C4-2B (cell line): Measurements from ENCODE around the gene SCN5A.

Experiments
- CTCF ChIP-seq: fragments of 450-650 bp; conservative IDR thresholded peaks from 2 replicates; pipeline ENCODE4 v1.5.1; 2017; ENCODE audit warnings: mild to moderate bottlenecking
- ZFX ChIP-seq: fragments of 450-650 bp; IDR thresholded peaks from 2 replicates; pipeline ENCODE4 v1.6.1; 2017

- TF ChIP-seq ZFX (no peak), CTCF (no peak)
Observed at GRCh38 chr3:38598791-38599190, 50.7 kb downstream of the SCN5A start.
